PC-9 (cell line): Measurements from ENCODE around the gene ATL2. TPM values are rescaled to one million over a fixed set of nuclear protein-coding genes. Genes with fewer than 3 reads are reported as not detected.

Experiments
- BruUV-seq: library from RNA; stranded (reverse); fragments of 400-500 nt; replicated peaks from 2 replicates; lab custom pipeline; 2021; lab: Mats Ljungman, UMichigan
- CTCF ChIA-PET: fragments of 300-600 bp; sonication (Branson Sonifier 250); formaldehyde crosslinking; loops from one replicate; lab custom pipeline; 2022; ENCODE audit warnings: antibody characterized with exemption; lab: Charles Lee
- POLR2A ChIA-PET: fragments of 300-600 bp; sonication (Branson Sonifier 250); formaldehyde crosslinking; loops from one replicate; lab custom pipeline; 2022; ENCODE audit warnings: antibody characterized with exemption; ENCODE audit not compliant: unreplicated experiment; lab: Charles Lee
- DNase-seq, 2 experiments: peaks; one replicate each; pipeline versions ENCODE4 v3.0.0 to v3.0.0-alpha.2; 2015 to 2022; ENCODE audit warnings: mixed read lengths in 1 of 2
- H2AFZ ChIP-seq: fragments of 200-600 bp; sonication (generic); 2 replicates; pipeline ENCODE4 v1.8.1; 2017; ENCODE audit warnings: antibody characterized with exemption
- H3F3A ChIP-seq: fragments of 200-600 bp; sonication (generic); 2 replicates; pipeline ENCODE4 v1.8.1; 2017; ENCODE audit warnings: antibody characterized with exemption, mild to moderate bottlenecking, low read depth; ENCODE audit not compliant: insufficient read depth
- H3K27ac ChIP-seq: fragments of 200-600 bp; sonication (generic); 2 replicates; pipeline ENCODE4 v1.6.1; 2016; ENCODE audit warnings: mixed run types
- H3K27me3 ChIP-seq: fragments of 200-600 bp; sonication (generic); 2 replicates; pipeline ENCODE4 v1.6.1; 2016; ENCODE audit warnings: low read depth, mixed run types; ENCODE audit not compliant: insufficient read depth
- H3K36me3 ChIP-seq: fragments of 200-600 bp; sonication (generic); 2 replicates; pipeline ENCODE4 v1.6.1; 2016; ENCODE audit warnings: low read depth, mixed run types
- H3K4me1 ChIP-seq: fragments of 200-600 bp; sonication (generic); replicated peaks from 2 replicates; pipeline ENCODE4 v1.6.1; 2016; ENCODE audit warnings: mixed run types; ENCODE audit not compliant: insufficient read depth
- H3K4me2 ChIP-seq: fragments of 200-600 bp; sonication (generic); 2 replicates; pipeline ENCODE4 v1.6.1; 2017; ENCODE audit warnings: mixed run types
- H3K4me3 ChIP-seq: fragments of 200-600 bp; sonication (generic); 2 replicates; pipeline ENCODE4 v1.6.1; 2016; ENCODE audit warnings: mixed run types
- H3K79me2 ChIP-seq: fragments of 200-600 bp; sonication (generic); 2 replicates; pipeline ENCODE4 v1.6.1; 2017; ENCODE audit warnings: low read depth, mixed run types
- H3K9me2 ChIP-seq: fragments of 200-600 bp; sonication (generic); 2 replicates; pipeline ENCODE4 v1.8.1; 2017; ENCODE audit warnings: mild to moderate bottlenecking; ENCODE audit not compliant: insufficient read depth
- H3K9me3 ChIP-seq: fragments of 200-600 bp; sonication (generic); 2 replicates; pipeline ENCODE4 v1.8.1; 2016; ENCODE audit warnings: low read depth; ENCODE audit not compliant: insufficient read depth
- H4K20me1 ChIP-seq: fragments of 200-600 bp; sonication (generic); 2 replicates; pipeline ENCODE4 v1.8.1; 2017; ENCODE audit not compliant: insufficient read depth
- CTCF ChIP-seq: fragments of 200-600 bp; sonication (generic); conservative IDR thresholded peaks from 2 replicates; pipeline ENCODE4 v1.6.1; 2017; ENCODE audit warnings: mixed run types, antibody characterized with exemption, mild to moderate bottlenecking, moderate library complexity
- EZH2 ChIP-seq: fragments of 200-600 bp; sonication (generic); IDR thresholded peaks from 2 replicates; pipeline ENCODE4 v1.8.0; 2017; ENCODE audit warnings: antibody characterized with exemption, low read depth
- intact Hi-C: fragments of 100-400 bp; cut with micrococcal nuclease; formaldehyde crosslinking; loops from one replicate; pipeline ENCODE4 v1.10.0; 2022; ENCODE audit not compliant: unreplicated experiment
- total RNA-seq: library from RNA; stranded (reverse); gene quantifications from 2 replicates; pipeline ENCODE4 v1.2.3, GENCODE V29; 2021

ATL2 gene
- total RNA-seq, 1 experiment from 2014 or later = 66.4 TPM

GRCh38 chr2:38274286-38275276 is 102.5 kb downstream of the ATL2 start:
- Histone ChIP-seq H3K4me2 (no peak overlapping the region), H4K20me1 (no peaks in the 10 kb centered on the region), H3K4me3 (no peak overlapping the region), H3K9me3 (no peaks in the 10 kb centered on the region; the same call in 1 of the 2 replicates), H3K27ac (peak overlapping the region; percentile 50; the same call in 1 of the 2 replicates), H3K4me1 (peaks cover 4% of the 10 kb centered on the region; the same call in 1 of the 2 replicates), H2AFZ (no peak overlapping the region), H3K79me2 (no peaks in the 10 kb centered on the region), H3K9me2 (no peaks in the 10 kb centered on the region), H3K36me3 (no peaks in the 10 kb centered on the region), H3F3A (peaks cover 7% of the 10 kb centered on the region; the same call in 1 of the 2 replicates), H3K27me3 (no peaks in the 10 kb centered on the region)
- ChIA-PET POLR2A (interaction anchor here (0.6 kb wide), 2 partner anchors 59 to 427 kb away, joined by 4 to 5 read pairs; no protein-coding TSS in a partner anchor), CTCF (interaction anchor here (0.7 to 1.7 kb wide), 12 partner anchors 29 to 311 kb away, joined by 3 to 30 read pairs (median 12); partner anchors contain the start of gene CYP1B1)
- TF ChIP-seq CTCF = peak; percentile 95
- no peak for TF ChIP-seq EZH2
- DNase-seq = peak; percentile 41 to 79
- no TSS peak for BruUV-seq
- intact Hi-C loops = loop anchor here (1.0 to 10.0 kb wide), 7 partner anchors 127 to 878 kb away; partner anchors contain the start of gene CYP1B1

- no peaks in the 10 kb centered on the region for H3K27me3 ChIP-seq
- H3K79me2 ChIP-seq = no peaks in the 10 kb centered on the region
- TF ChIP-seq EZH2 = no peak
- no peak for TF ChIP-seq CTCF
- H3K9me3 ChIP-seq = peaks cover 5% of the 10 kb centered on the region
- H3K9me2 ChIP-seq = no peaks in the 10 kb centered on the region
- no peak overlapping the region for H3K4me2 ChIP-seq
- H3K4me3 ChIP-seq = no peak overlapping the region
- H4K20me1 ChIP-seq = no peaks in the 10 kb centered on the region
- H3K36me3 ChIP-seq = no peaks in the 10 kb centered on the region
- intact Hi-C loops = loop anchor here (10.0 kb wide), 1 partner anchor 377 kb away; no protein-coding TSS in a partner anchor
- peaks cover 4% of the 10 kb centered on the region; the same call in 1 of the 2 replicates for H3K4me1 ChIP-seq
- H3K27ac ChIP-seq = no peak overlapping the region
- H3F3A ChIP-seq = peaks cover 7% of the 10 kb centered on the region; the same call in 1 of the 2 replicates
- ChIA-PET POLR2A (interaction anchor here (0.7 kb wide), 1 partner anchor 1075 kb away, joined by 6 read pairs; no protein-coding TSS in a partner anchor), CTCF (no interaction called here)
- no peak overlapping the region for H2AFZ ChIP-seq
- DNase-seq = no peak
- BruUV-seq = no TSS peak
Measured at GRCh38 chr2:38271697-38272096, 105.4 kb downstream of the ATL2 start.

- Histone ChIP-seq H3K9me3 (peaks cover 5% of the 10 kb centered on the region), H3K4me1 (peaks cover 4% of the 10 kb centered on the region; the same call in 1 of the 2 replicates), H4K20me1 (no peaks in the 10 kb centered on the region), H2AFZ (no peak overlapping the region), H3K4me2 (no peak overlapping the region), H3K36me3 (no peaks in the 10 kb centered on the region), H3K27ac (no peak overlapping the region), H3K79me2 (no peaks in the 10 kb centered on the region), H3K27me3 (no peaks in the 10 kb centered on the region), H3F3A (peaks cover 7% of the 10 kb centered on the region; the same call in 1 of the 2 replicates), H3K4me3 (no peak overlapping the region), H3K9me2 (no peaks in the 10 kb centered on the region)
- POLR2A ChIA-PET = no interaction called here
- BruUV-seq = no TSS peak
- intact Hi-C loops = no loop called here
- DNase-seq = no peak
- TF ChIP-seq CTCF = no peak
- no peak for TF ChIP-seq EZH2
- CTCF ChIA-PET = no interaction called here
Measured at GRCh38 chr2:38269421-38269820, 107.7 kb downstream of the ATL2 start.
